Activated naive CD4-positive, alpha-beta T cell treated with anti-CD3 and anti-CD28 coated beads, Interleukin-2, amount 50 U/mL, for 72 hours (primary cell): ENCODE results near the gene BABAM2. TPM values are rescaled to one million over a fixed set of nuclear protein-coding genes. Genes with fewer than 3 reads are reported as not detected.
A peak's percentile ranks its signal among the peaks of the same experiment; 100 is the strongest.

Experiments used
- ATAC-seq, 2 donors: fragments of 150-1000 bp; cut with Tn5 transposase; 2 replicates each; pipeline ENCODE4 v1.10.0; 2021; ENCODE audit warnings: mild to moderate bottlenecking in 2 of 2, moderate library complexity in 2 of 2
- DNase-seq, 2 donors: peaks; one replicate each; pipeline ENCODE4 v3.0.0; 2021 to 2022; ENCODE audit warnings: low spot score in 2 of 2
- H3K27ac Mint-ChIP-seq, 2 donors: one replicate each; pipeline ENCODE4 v1.8.0; 2022; ENCODE audit warnings: mild to moderate bottlenecking in 2 of 2, mixed read lengths in 2 of 2
- H3K36me3 Mint-ChIP-seq, 2 donors: one replicate each; pipeline ENCODE4 v1.8.0; 2022; ENCODE audit warnings: mixed read lengths in 2 of 2
- H3K9me3 Mint-ChIP-seq, 2 donors: one replicate each; pipeline ENCODE4 v1.8.0; 2022; ENCODE audit warnings: mixed read lengths in 2 of 2
- total RNA-seq, 2 donors: library from RNA; stranded (reverse); gene quantifications; one replicate each; pipeline ENCODE4 v1.2.3, GENCODE V29; 2022

The BABAM2 gene
- total RNA-seq, 2 donors from 2014 or later = 45.2 to 59.8 TPM

DNA sequence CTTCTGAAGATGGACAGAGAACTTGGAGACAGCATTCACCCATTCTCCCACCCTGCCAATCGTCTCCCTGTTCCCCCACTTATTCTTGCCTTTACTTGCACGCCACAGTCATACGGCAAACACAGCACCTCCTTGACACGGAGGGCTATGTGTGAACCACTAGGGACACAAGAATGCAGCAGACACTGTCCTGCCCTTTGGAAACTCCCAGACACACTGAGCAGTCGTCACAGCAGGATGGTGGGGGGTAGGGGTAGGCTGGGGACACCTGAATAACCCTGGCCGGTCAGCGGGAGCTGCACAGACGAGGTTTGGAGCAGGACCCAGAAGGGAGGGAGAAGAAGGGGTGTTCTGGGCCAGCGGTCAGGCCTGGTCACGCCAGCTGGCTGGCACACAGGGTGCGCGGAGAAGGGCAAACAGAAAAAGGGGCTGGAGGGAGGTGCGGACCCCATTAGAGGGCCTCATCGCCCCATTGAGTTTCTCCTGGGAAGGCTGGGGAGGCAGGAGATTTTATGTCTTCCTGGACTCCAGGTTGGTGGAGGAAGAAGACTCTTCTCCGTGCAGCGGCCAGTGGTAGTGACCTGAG is 462.2 kb downstream of the BABAM2 start:
- ATAC-seq (no peak), DNase-seq (no peak)
- H3K9me3 Mint-ChIP-seq = no peaks in the 10 kb centered on the region
- H3K27ac Mint-ChIP-seq = no peak overlapping the region
- H3K36me3 Mint-ChIP-seq = no peaks in the 10 kb centered on the region

DNA sequence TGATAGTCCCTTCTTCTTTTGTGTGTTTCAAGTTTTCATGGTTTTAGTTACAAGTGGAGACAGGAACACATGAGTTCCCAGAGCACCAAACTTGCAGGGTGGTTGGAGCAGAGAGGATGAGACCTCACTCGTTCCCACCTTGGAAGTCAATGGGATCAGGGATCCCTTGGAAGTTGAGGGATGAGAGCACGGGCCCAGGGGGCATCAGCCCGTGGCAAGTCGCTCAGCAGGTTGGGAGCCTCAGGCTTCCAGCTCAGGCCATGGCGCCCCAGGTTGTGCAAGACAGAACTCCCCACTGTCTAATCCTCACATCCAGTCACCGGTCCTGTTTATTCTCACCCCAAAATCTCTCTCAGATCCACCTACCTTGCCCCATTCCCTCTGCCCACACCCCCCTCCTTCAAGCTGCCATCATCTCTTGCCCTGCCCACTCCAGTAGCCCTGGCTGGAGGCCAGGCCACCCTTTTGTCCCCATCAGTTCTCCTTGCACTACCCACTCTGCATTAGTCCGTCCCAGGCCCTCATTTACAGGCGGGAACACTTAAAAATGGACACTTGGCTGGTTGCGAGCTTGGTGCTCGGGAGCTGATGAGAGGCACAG is 464.5 kb downstream of the BABAM2 start:
- no peak for DNase-seq
- Mint-ChIP-seq H3K27ac (peak overlapping the region in 1 of 2 donors; percentile 22), H3K9me3 (no peaks in the 10 kb centered on the region), H3K36me3 (no peaks in the 10 kb centered on the region)
- no peak for ATAC-seq

DNA sequence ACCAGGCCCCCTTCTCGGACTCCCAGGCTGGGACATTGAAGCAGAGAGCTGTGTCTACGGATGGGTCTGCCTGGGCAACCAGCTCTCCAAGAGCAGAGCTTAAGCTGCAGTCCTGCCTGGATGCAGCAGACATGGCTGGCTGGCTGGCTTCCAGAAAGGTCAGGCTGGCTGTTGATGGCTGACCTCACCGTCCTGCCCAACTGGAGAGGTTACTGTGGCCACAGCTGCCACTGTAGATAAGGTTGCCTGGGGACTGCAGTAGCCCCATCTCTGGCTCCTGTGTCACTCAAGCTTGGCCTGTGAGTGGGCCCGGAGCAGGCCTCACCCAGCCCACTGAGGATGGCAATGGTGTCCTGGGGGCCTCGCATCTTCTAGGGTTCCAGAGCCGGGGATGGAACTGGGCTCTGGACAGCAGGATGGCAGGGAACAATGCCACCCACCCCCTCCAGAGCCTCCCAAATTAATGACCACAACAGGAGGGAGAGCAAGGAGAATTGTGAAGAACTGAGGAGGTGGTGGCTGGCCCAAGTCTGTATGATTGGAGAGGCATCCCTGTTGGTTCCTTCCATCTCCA is 465.1 kb downstream of the BABAM2 start:
- Mint-ChIP-seq H3K36me3 (no peaks in the 10 kb centered on the region), H3K27ac (no peak overlapping the region), H3K9me3 (no peaks in the 10 kb centered on the region)

DNA sequence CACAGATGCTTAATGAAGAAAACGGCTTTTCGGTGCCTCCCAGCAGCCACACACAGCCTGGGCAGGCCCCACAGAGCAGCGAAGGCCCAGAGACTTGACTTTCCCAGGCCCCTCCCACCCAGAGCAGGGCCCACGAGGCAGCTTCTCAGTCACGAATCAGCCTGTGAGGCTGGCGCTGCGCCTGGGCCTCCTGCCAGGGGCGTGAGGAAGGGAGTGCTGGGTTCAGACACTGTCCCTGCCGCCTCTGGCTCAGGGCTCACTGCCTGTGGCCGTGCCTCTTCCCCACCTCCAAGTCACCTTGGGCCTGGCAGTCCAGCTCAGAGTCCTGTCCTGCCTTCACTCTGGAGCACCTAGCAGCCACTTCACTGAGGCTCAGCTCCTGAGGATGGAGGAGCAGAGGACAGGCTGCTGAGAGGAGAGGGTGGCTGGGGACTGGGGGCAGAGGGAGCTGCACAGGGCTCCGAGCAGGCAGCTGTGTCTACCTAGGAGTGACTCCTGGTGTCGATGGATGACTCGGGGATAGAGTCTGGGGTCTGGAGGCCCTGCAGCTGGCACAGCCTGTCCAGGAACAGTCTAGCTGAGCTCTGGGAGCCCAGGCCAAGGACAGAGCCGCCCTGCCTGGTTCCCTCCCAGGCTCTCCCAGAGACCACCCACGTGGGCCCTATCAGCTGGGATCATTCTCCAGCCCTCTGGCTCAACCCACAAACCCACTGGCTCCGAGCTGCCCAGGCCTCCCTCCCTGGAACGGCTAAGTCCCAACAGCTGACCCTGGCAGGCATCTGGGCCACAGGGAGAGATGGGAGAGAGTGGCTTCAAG is 465.8 kb downstream of the BABAM2 start:
- Mint-ChIP-seq H3K36me3 (no peaks in the 10 kb centered on the region), H3K9me3 (no peaks in the 10 kb centered on the region), H3K27ac (no peak overlapping the region)
- DNase-seq = no peak
- no peak for ATAC-seq

More for the DNA sequence above, 465.1 kb downstream of the BABAM2 start:
- DNase-seq = no peak
- no peak for ATAC-seq

DNA sequence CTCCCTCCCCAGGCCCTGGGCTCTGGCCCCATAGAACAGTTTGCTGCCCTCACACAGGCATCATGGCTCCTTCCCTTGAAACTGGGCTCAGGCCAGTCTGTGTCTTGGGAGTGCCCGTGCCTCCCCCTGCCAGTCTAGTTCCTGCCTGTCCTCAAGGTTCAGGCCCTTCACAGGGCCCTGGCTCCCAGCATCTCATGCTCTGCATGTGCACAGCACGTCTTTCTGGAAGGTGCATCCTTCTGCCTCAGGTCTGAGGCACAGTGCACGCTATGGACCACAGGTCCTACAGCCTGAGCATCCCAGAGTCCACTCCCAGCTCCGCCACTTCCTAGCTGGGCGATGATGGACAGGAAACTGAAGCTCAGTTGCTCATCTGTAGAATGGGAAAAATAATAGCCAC is 466.5 kb downstream of the BABAM2 start:
- Mint-ChIP-seq H3K36me3 (no peaks in the 10 kb centered on the region), H3K9me3 (no peaks in the 10 kb centered on the region), H3K27ac (no peak overlapping the region)
- no peak for ATAC-seq
- no peak for DNase-seq

DNA sequence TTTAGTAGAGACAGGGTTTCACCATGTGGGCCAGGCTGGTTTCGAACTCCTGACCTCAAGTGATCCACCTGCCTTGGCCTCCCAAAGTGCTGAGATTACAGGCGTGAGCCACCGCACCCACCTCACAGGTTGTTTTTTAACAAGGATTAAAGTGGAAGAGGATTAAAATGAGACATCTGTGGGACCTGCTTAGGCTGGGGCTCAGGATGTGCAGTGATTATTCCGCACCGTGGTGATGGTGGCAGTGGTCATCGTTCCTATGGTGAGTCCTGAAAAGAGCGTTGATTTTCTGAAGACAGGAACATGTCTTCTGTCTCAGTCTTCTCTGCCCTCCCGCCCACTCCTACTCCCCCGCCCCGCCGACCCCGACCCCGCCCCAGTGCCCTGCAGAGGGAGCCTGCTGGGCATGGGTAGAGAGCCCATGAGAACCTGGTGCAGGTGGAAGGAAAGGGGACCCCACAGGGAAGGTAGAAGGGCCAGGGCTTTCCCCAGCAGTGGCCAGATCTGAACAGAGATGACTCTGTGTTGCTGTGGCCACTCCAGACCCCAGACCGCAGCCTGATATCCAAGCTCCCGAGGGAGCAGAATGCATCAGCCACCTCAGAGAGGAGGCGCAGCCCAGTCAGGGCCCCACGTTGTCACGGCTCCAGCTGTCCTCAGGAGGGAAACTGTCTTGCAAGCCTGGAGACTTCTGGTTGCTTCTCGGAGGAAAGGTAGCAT is 467.6 kb downstream of the BABAM2 start:
- Mint-ChIP-seq H3K36me3 (no peaks in the 10 kb centered on the region), H3K9me3 (no peaks in the 10 kb centered on the region), H3K27ac (peak overlapping the region; percentile 60 to 88)
- DNase-seq (no peak), ATAC-seq (no peak)

DNA sequence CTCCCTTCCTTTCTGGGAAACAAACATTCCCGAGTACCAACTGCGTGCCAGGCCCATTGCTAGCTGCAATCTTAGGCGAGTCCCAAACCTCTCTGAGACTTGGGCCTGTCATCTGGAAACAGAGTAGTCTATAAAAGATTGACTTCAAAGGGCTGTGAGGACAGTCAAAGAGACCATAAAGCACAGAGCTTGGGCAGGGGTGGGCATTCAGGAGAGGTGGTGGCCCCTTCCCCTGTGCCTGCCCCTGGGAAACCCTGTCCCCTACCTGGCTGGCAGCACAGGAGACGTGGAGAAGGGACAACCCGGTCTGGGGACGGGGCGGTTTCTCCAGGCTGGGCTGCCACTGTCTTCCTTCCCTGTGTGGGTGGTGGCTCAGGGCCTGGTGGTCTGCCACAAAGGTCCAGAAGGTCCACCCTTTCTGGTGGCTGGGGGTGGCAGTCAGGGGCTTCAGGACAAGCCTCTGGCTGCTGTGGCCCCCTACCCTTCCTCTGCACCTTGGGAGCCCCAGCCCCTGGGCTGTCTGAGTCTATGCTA is 468.2 kb downstream of the BABAM2 start:
- Mint-ChIP-seq H3K27ac (peak overlapping the region; percentile 88 to 93), H3K9me3 (no peaks in the 10 kb centered on the region), H3K36me3 (no peaks in the 10 kb centered on the region)
- DNase-seq (no peak), ATAC-seq (peak; percentile 1 to 27)

DNA sequence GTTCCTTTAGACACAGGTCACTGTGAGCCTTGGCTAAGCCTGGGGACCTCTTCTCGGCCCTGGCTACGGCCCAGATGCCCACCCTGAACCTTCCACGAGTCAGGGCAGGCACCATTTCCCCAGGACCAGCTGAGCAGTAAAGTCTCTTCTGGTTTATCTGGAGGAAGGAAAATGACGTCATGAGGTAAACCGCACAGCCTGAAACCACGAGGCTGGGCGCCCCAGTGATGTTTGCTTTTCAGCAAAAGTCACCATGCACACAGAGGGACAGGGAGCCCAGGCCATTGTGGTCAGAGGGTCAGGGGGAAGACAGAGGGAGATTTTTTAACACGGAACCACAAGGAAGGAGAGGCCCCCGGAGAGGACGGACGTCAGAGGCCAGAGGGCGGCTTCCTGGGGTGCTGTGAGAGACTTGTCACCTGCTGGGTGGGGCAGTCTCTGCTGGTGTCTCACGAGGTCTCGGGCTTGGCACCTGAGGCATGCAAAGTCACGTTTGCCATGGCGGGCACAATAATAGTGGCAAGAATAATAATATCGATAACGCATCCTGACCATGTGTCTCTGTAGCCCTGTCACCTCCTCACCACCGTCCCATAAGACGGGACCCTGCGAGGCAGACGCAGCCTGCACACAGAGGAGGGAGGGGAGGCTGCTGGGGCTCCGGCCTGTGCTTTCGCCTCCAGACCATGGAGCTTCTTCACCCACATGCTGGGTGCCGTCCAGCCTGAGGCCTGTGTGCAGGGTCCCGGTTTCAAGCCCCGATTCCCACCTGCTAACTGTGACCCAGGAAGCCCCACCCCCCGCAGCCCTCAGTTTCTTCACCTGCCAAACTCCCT is 468.9 kb downstream of the BABAM2 start:
- peak; percentile 86 to 92 for ATAC-seq
- Mint-ChIP-seq H3K36me3 (no peaks in the 10 kb centered on the region), H3K9me3 (no peaks in the 10 kb centered on the region), H3K27ac (peak overlapping the region; percentile 88 to 93)
- DNase-seq = peak; percentile 73 to 95

DNA sequence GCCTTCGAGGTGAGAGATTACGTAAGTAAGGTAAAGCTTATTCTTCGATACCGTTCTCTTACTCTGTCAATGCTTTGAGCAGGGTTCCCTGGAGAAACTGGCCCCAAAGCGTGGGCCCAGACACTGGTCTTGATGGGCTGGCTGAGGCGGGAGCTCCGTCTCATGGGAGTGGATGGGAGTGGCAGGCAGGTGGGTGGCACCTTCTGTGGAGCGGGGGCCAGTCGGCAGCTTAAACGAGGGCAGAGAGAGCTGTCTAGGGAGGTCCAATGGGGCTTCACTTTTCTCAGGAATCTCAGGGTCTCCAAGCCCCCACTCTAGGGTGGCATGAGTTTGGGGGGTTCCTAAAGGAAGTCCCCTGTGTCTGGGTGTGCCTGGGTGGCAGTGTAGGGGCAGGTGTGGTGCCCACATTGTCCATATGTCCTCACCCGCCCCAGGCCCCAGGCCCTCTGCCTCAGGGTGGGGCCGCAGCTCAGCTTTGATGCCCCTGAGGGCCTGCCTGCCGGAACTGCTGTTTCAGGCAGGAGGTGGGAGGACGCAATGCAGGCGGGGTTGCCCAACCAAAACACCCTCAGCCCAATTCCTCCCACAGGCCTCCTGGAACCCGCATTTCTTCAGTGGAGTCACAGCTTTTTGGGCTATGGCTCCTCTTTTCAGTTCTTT is 469.7 kb downstream of the BABAM2 start:
- no peak for ATAC-seq
- DNase-seq = no peak
- Mint-ChIP-seq H3K36me3 (no peaks in the 10 kb centered on the region), H3K27ac (peak overlapping the region in 1 of 2 donors; percentile 88), H3K9me3 (no peaks in the 10 kb centered on the region)

DNA sequence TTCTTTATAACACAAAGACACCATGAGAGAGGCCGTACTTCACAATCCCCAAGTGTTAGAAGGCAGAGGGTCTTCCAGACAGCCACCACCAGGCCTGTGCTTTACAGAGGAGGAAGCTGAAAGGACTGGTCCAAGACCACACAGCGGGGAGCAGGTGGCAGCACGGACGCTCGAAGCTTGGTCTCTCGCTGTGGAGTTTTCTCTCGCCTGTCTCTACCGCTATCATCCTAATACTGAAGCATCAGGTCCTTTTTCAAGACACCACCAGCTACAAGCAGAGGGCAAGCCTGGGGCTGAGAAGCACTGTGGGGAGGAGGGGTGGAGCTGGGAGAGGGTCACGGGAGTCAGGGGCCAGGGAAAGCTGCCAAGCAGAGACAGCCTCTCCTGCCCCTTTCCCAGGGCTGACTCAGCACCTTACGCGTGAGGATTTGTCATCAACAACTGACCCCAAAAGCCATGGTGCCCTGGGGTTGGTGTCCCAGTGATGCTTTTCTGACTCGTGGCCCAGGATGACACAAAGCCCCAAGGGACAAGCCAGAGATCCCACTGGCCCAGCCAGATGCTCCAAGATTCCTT is 470.3 kb downstream of the BABAM2 start:
- peak in 1 of 2 donors; percentile 6 for ATAC-seq
- peak overlapping the region; percentile 22 to 88 for H3K27ac Mint-ChIP-seq
- H3K36me3 Mint-ChIP-seq = no peaks in the 10 kb centered on the region
- no peak for DNase-seq
- no peaks in the 10 kb centered on the region for H3K9me3 Mint-ChIP-seq

DNA sequence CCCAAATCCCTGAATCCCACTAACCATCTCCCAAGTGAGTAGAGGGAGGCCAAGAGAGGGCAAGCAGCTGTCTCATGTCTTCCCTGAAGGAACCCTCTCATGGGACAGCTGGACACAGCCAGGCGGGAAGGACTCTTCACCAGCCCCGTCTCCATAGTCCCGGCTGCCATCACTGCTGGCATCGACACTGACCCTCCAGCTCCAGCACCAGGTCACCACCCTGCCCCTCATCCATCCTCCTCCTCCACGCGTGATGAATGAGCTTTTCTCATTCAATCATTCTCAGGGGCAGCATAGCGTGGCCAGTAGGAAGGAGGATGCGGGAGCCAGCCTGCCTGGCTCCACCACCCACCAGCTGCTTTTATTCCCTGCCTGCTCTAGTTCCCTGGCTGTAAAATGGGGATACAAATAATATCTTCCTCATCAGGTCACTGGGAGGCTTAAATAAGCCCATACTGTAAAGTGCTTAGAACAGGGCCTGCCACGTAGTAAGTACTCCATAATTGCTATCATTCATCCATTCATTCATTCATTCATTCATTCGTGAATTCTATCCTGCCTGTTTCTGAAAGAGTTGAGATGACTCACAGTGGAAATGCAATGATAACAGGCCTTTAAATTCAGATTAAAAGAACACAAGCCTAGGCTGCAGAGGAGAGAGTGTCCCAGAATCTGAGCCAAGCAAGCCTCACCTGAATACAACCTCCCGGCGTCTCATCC is 471.6 kb downstream of the BABAM2 start:
- Mint-ChIP-seq H3K9me3 (no peaks in the 10 kb centered on the region), H3K27ac (peak overlapping the region; percentile 18 to 88), H3K36me3 (no peaks in the 10 kb centered on the region)
- DNase-seq (no peak), ATAC-seq (no peak)

DNA sequence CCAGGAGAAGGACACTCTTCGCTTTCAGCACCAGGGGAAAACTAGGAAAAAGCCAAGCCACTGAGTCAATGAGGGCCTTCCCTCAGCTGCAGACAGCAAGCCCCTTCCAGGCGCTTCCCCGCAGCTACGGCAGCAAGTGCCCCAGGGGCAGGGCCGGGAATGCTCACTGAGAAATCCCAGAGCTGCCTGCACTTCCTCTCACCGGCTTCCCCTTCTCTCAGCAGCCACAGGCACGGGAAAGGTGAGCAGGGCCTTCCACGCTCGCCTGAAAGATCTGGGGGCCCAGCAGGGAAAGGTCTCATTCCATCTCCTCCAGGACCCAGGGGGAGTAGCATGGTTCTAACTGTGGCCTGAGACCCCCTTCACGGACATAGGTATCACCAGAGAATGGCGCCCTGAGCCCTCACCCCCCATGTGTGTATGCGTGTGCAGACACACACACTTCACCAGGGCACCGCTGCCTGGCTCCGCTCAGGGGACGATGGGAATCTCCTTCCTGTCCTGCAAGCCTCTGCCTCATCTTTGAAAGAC is 472.5 kb downstream of the BABAM2 start:
- Mint-ChIP-seq H3K36me3 (no peaks in the 10 kb centered on the region), H3K27ac (no peak overlapping the region), H3K9me3 (no peaks in the 10 kb centered on the region)
- ATAC-seq (no peak), DNase-seq (no peak)

DNA sequence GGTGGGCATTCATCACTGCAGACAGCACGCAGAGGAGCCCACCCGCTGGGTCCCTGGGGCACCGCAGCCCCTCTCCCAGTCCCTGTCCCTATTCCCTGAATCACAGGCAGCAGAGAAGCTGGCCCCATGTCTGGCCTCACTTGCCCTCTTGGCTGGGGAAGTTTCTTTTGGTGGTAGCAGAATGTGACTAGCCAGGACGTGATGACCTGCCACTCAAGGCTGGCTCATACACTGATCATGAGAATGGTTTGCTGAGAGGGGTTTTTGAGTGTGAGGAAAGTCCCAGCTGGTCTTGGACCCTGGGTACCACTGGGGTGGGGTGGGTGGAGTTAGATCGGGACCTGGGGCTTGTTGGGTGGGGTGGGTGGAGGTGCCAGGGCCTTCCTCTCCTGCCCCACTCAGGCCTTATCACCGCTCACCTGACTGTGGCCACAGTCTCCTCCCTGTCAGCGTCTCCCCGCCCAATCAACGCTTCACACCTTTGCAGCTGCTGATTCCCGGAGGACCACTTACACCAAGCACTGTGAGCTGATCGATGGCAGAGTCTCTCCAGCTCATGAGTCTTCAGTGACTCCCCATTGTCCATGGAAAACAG is 473.3 kb downstream of the BABAM2 start:
- DNase-seq (no peak), ATAC-seq (no peak)
- Mint-ChIP-seq H3K36me3 (no peaks in the 10 kb centered on the region), H3K27ac (no peak overlapping the region), H3K9me3 (no peaks in the 10 kb centered on the region)

DNA sequence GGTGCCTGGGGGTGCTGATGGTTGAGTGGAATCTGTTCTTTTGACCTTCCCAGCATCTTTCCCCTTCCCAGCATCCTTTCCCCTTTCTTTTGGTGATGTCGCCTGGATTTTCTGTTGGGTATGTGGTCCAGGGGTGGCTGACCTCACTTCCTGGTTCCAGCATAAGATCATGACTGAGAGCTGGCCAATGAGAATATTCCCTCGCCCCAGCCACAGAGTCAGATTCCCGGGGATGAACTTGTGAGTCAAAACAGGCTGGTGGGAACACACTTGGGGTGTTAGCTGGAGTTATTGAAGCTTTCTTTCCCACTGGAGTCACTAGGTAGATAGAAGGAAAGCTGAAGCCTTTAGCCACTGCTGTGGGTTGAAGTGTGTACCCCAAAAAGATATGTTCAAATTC is 474.1 kb downstream of the BABAM2 start:
- H3K9me3 Mint-ChIP-seq = no peaks in the 10 kb centered on the region
- no peak overlapping the region for H3K27ac Mint-ChIP-seq
- no peak for ATAC-seq
- DNase-seq = no peak
- no peaks in the 10 kb centered on the region for H3K36me3 Mint-ChIP-seq
